ENCODE results near the gene PARP15. TPM values are rescaled to one million over a fixed set of nuclear protein-coding genes. Genes with fewer than 3 reads are reported as not detected.

PARP15 gene
- total RNA-seq, 1 experiment from 2014 or later = 0.24 TPM

- no CpG with 5 or more reads among the region's 3 CpGs for WGBS (ENCODE audit: extremely low coverage, insufficient read length, low lambda C conversion rate)
Measured at GRCh38 chr3:122636697-122637096, 59.2 kb downstream of the PARP15 start.

More at GRCh38 chr3:122636697-122637096, 59.2 kb downstream of the PARP15 start:
- Histone ChIP-seq H2BK12ac (ENCODE audit: insufficient read length, low read depth, low read length) (no peak overlapping the region), H3K27ac (ENCODE audit: insufficient read length, low read depth, low read length) (no peak overlapping the region), H3K79me2 (ENCODE audit: insufficient read depth, low read length) (no peaks in the 10 kb centered on the region), H3K4me2 (ENCODE audit: insufficient read depth, insufficient read length, low read length) (no peak overlapping the region), H2BK5ac (ENCODE audit: insufficient read length, low read length) (no peak overlapping the region), H3K56ac (ENCODE audit: insufficient read length, low read depth, low read length) (no peak overlapping the region), H3K4me1 (ENCODE audit: insufficient read depth, low read length) (no peaks in the 10 kb centered on the region), H4K91ac (ENCODE audit: insufficient read length, low read depth, low read length) (no peak overlapping the region), H4K20me1 (ENCODE audit: control insufficient read depth, insufficient read depth, insufficient read length) (no peaks in the 10 kb centered on the region), H3K9me3 (ENCODE audit: control insufficient read depth, low read depth, low read length) (no peaks in the 10 kb centered on the region), H3K79me1 (ENCODE audit: insufficient read depth, low read depth, low read length, poor library complexity, severe bottlenecking) (no peaks in the 10 kb centered on the region), H3T11ph (ENCODE audit: low read length) (no peak overlapping the region), H2BK120ac (ENCODE audit: low read depth, low read length, poor library complexity, severe bottlenecking) (no peak overlapping the region), H3K23me2 (ENCODE audit: insufficient read length, low read depth, low read length, poor library complexity, severe bottlenecking) (no peaks in the 10 kb centered on the region), H3K23ac (ENCODE audit: insufficient read length, low read depth, low read length) (no peak overlapping the region), H2BK15ac (ENCODE audit: low read depth, low read length) (no peak overlapping the region), H2AFZ (ENCODE audit: low read length) (no peak overlapping the region), H3K4ac (ENCODE audit: low read depth, low read length) (no peak overlapping the region), H3K18ac (ENCODE audit: insufficient read length, low read depth, low read length) (no peak overlapping the region), H2BK20ac (ENCODE audit: low read depth, low read length, poor library complexity, severe bottlenecking) (no peak overlapping the region), H3K27me3 (ENCODE audit: insufficient read depth, low read length) (no peaks in the 10 kb centered on the region), H4K5ac (ENCODE audit: insufficient read length, low read depth, low read length) (peak overlapping the region; percentile 63), H3K9ac (ENCODE audit: extremely low read depth, insufficient read length, low read length) (no peak overlapping the region), H2AK5ac (ENCODE audit: insufficient read length, low read length) (no peak overlapping the region), H3K14ac (ENCODE audit: insufficient read depth, low read length) (no peak overlapping the region), H4K8ac (replicated peaks; ENCODE audit: insufficient read length, low read depth, low read length) (no peak overlapping the region)
- H3K4me1 Mint-ChIP-seq = no peaks in the 10 kb centered on the region
- DNase-seq = no peak
- peaks cover 9% of the 10 kb centered on the region for H3K27me3 Mint-ChIP-seq (ENCODE audit: low read depth)
- TF ChIP-seq CTCF (conservative IDR thresholded peaks at IDR 0.05) = no peak
- H3K36me3 Mint-ChIP-seq (ENCODE audit: insufficient read depth in 1 of 3, low read depth in 3 of 3) = no peaks in the 10 kb centered on the region
- H3K27ac Mint-ChIP-seq = no peak overlapping the region
- no peak overlapping the region for H3K4me3 Mint-ChIP-seq
- H3K9me3 Mint-ChIP-seq = no peaks in the 10 kb centered on the region
